B cell (primary cell): ENCODE measurements around the gene HAUS3.

Experiments used
- CTCF ChIP-seq: fragments of 200-600 bp; IDR thresholded peaks from one replicate; pipeline ENCODE4 v1.8.0; 2022; ENCODE audit warnings: antibody characterized with exemption, mild to moderate bottlenecking
- EZH2 ChIP-seq: IDR thresholded peaks from 2 replicates; pipeline ENCODE4 v1.6.1; 2012; ENCODE audit warnings: borderline replicate concordance, low read depth, mild to moderate bottlenecking, moderate library complexity, low read length; ENCODE audit not compliant: insufficient read depth, poor library complexity, severe bottlenecking

- TF ChIP-seq CTCF (no peak), EZH2 (no peak)
Measured at GRCh38 chr4:2289311-2289954, 47.5 kb upstream of the HAUS3 start.
